Memory B cell (primary cell): ENCODE results near the gene SYT11.
"Not testable (repeated sequence)": the region's sequence is repeated elsewhere in the genome, so short reads cannot be mapped to it uniquely, and the experiment has no call there.

ENCODE experiments used
- ATAC-seq: fragments of 150-1000 bp; cut with Tn5 transposase; 2 replicates; pipeline ENCODE4 v1.10.0; 2021; ENCODE audit warnings: low read depth, mild to moderate bottlenecking, moderate library complexity
- DNase-seq, 2 donors: peaks; one replicate each; pipeline ENCODE4 v3.0.0; 2022; ENCODE audit warnings: low spot score in 2 of 2
- H3K27ac Mint-ChIP-seq: one replicate; pipeline ENCODE4 v1.8.0; 2022; ENCODE audit warnings: mild to moderate bottlenecking, moderate library complexity, mixed read lengths
- H3K27me3 Mint-ChIP-seq: one replicate; pipeline ENCODE4 v1.8.0; 2022; ENCODE audit warnings: mixed read lengths
- H3K36me3 Mint-ChIP-seq: one replicate; pipeline ENCODE4 v1.8.0; 2022; ENCODE audit warnings: mild to moderate bottlenecking, mixed read lengths
- H3K4me1 Mint-ChIP-seq: one replicate; pipeline ENCODE4 v1.8.0; 2022; ENCODE audit warnings: mixed read lengths
- H3K4me3 Mint-ChIP-seq: one replicate; pipeline ENCODE4 v1.8.0; 2022; ENCODE audit warnings: mild to moderate bottlenecking, moderate library complexity, mixed read lengths
- H3K9me3 Mint-ChIP-seq: one replicate; pipeline ENCODE4 v1.8.0; 2022; ENCODE audit warnings: mixed read lengths

Gene SYT11

DNA sequence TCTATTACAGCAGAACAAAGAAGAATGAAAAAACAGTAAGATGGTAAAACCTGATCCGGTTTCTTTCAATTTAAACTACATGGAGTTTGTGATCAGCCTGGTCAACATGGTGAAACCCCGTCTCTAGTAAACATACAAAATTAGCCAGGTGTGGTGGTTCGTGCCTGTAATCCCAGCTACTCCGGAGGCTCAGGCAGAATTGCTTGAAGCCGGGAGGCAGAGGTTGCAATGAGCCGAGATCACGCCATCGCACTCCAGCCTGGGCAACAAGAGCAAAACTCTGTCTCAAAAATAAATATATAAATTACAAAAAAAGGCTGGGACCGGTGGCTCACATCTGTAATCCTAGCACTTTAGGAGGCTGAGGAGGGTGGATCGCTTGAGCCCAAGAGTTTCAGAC, 71.4 kb downstream of the SYT11 start:
- peak overlapping the region; percentile 77 for H3K4me3 Mint-ChIP-seq
- not testable (repeated sequence) for ATAC-seq, DNase-seq, H3K4me1 Mint-ChIP-seq, H3K27me3 Mint-ChIP-seq, H3K9me3 Mint-ChIP-seq
- peaks cover 18% of the 10 kb centered on the region for H3K36me3 Mint-ChIP-seq
- H3K27ac Mint-ChIP-seq: peak overlapping the region; percentile 60

DNA sequence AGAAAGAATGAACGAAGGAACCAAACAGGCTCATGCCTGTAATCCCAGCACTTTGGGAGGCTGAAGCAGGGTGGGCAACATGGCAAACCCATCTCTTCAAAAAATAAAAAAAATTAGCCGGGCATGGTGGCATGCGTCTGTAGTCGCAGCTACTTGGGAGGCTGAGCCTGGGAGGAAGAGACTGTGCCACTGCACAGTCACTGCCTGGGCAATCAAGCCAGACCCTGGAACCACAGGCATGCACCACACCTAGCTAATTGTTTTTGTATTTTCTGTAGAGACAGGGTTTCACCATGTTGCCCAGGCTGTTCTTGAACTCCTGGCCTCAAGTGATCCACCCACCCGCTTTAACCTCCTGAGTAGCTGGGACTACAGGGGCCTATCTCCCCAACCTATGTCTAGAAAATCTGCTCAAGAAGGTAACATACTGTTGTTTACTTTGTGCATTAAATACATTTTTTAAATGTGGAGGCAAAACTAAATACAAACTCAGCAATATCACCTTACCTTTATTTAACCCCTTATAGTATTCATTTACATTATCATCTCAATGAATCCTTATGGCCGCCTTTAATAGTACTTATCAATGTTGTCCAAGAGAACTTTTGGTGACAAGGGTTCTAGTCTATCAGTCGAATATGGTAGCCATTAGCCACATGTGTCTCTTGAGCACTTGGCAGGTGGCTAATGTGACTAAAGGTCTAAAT, 72.1 kb downstream of the SYT11 start:
- DNase-seq (no peak), ATAC-seq (peak; percentile 6)
- H3K9me3 Mint-ChIP-seq: no peaks in the 10 kb centered on the region
- H3K36me3 Mint-ChIP-seq: peaks cover 16% of the 10 kb centered on the region
- no peaks in the 10 kb centered on the region for H3K27me3 Mint-ChIP-seq
- peaks cover 7% of the 10 kb centered on the region for H3K4me1 Mint-ChIP-seq
- H3K27ac Mint-ChIP-seq: peak overlapping the region; percentile 60
- peak overlapping the region; percentile 77 for H3K4me3 Mint-ChIP-seq

DNA sequence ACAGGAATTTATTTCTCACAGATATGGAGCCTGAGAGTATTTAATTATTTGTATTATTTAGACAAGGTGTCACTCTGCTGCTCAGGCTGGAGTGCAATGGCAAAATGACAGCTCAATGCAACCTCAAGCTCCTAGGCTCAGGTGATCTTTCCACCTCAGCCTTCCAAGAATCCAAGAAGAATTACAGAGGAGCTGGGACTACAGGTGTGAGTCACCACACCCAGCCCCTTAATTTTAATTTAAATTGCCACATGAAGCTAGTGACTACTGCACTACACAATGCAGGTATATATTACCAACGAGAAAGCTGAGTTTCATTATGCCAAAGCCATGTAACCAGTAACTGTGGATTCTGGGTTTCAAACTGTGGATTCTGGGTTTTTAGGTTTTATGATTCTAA, 72.7 kb downstream of the SYT11 start:
- H3K4me3 Mint-ChIP-seq: no peak overlapping the region
- H3K27ac Mint-ChIP-seq: no peak overlapping the region
- no peak for DNase-seq

DNA sequence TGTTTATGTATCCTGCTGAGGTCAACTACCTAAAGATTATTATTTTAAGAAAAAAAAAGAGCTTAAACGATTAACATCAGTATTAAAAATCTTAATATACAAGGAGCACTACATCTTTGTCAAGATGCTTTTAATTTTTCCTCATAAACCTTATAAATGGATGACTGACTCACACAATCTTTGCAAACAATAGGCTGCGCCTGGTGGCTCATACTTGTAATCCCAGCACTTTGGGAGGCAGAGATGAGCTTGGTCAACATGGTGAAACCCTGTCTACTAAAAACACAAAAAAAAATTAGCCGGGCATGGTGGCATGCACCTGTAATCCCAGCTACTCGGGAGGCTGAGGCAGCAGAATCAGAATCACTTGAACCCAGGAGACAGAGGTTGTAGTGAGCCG, 73.1 kb downstream of the SYT11 start:
- no peaks in the 10 kb centered on the region for H3K27me3 Mint-ChIP-seq
- no peak for DNase-seq
- H3K9me3 Mint-ChIP-seq: no peaks in the 10 kb centered on the region
- ATAC-seq: no peak
- H3K4me3 Mint-ChIP-seq: no peak overlapping the region
- no peak overlapping the region for H3K27ac Mint-ChIP-seq
- peaks cover 7% of the 10 kb centered on the region for H3K4me1 Mint-ChIP-seq
- peaks cover 12% of the 10 kb centered on the region for H3K36me3 Mint-ChIP-seq

More for the DNA sequence above, 72.7 kb downstream of the SYT11 start:
- Mint-ChIP-seq H3K36me3 (peaks cover 12% of the 10 kb centered on the region), H3K9me3 (no peaks in the 10 kb centered on the region), H3K4me1 (peaks cover 7% of the 10 kb centered on the region), H3K27me3 (no peaks in the 10 kb centered on the region)
- ATAC-seq: no peak

DNA sequence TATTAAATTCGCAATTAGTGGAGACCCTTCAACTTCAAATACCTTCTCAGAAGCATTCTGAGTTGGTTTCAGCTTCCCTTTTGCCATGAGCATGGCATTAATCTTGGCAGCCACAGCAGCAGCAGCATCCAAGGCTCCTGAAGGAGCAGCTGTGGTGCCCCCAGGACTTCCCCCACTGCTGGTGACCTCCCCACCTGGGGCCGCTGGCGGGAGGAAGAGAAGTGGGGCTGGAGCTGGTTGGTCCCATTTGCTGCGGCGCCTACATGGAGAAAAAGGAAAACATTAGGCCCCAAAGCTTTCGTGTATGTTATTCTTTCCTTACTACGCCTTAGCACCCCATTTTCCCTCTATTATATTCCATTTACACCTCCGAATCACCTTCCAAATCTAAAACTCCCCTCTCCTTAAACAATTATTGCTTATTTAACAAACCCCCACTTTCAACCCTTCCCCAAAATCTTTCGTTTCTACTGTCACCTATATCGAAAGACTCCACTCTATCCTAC, 74.3 kb downstream of the SYT11 start:
- ATAC-seq (no peak), DNase-seq (no peak)
- H3K9me3 Mint-ChIP-seq: no peaks in the 10 kb centered on the region
- H3K27ac Mint-ChIP-seq: no peak overlapping the region
- H3K36me3 Mint-ChIP-seq: peaks cover 11% of the 10 kb centered on the region
- H3K27me3 Mint-ChIP-seq: no peaks in the 10 kb centered on the region
- no peak overlapping the region for H3K4me3 Mint-ChIP-seq
- peaks cover 12% of the 10 kb centered on the region for H3K4me1 Mint-ChIP-seq

DNA sequence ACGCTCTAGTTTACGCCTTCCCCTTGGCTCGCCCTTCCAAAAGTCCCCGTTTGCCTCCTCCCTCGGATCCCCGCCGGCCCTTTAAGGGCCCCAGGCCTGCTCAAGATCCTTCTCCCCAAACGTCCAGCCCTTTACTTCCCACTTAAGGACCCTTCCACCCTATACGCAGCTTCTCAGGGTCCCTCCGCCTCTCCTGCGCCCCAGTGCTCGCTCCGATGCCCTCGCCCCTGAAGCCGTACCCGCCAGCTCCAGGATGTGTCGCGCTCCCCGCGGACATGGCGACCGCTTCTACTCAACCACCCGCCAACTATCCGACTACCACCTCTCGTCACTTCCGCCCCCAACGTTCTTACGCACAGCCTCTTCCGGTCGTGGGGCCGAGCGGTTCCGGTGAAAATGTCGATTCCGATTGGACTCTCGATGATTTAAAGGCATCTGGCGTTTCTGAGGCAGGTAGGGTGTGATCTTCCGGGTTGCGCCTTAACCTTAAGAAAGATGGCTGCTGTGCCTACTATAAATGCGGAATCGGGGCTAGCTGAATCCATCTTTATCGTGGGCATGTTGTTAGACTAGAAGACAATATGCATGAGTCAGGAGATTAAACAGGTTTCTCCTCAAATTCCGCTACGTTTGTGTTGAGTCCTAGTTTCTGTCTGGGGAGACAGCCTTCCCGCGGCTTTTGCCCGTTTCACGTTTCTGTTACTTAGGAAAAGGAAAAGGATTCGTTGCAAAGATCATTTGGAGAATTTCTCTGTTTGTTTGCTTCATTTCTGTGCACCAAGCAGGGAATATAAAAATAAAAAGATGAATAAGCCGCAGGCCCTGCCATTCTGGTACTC, 74.9 kb downstream of the SYT11 start, which contains the start of gene KHDC4:
TSS of gene KHDC4 (minus strand) at position 317 of the 839 bp plus-strand sequence. CDS start at position 277, 40 bp downstream.
- no peaks in the 10 kb centered on the region for H3K27me3 Mint-ChIP-seq
- peak; percentile 90 for ATAC-seq
- H3K4me1 Mint-ChIP-seq: peaks cover 12% of the 10 kb centered on the region
- H3K4me3 Mint-ChIP-seq: peak within 1 kb of the TSS; percentile 43
- peaks cover 7% of the 10 kb centered on the region for H3K36me3 Mint-ChIP-seq
- no peaks in the 10 kb centered on the region for H3K9me3 Mint-ChIP-seq
- no peak within 1 kb of the TSS for H3K27ac Mint-ChIP-seq
- DNase-seq: peak; percentile 85 to 93
